Activated T-cell treated with anti-CD3 and anti-CD28 coated beads, Interleukin-2, amount 50 U/mL, for 1 hour (primary cell): ENCODE measurements around the gene CUX1.
"Not testable (repeated sequence)": the region's sequence is repeated elsewhere in the genome, so short reads cannot be mapped to it uniquely, and the experiment has no call there.

Experiments
- DNase-seq: peaks from one replicate; pipeline ENCODE4 v3.0.0-alpha.2; 2020

The CUX1 gene

DNA sequence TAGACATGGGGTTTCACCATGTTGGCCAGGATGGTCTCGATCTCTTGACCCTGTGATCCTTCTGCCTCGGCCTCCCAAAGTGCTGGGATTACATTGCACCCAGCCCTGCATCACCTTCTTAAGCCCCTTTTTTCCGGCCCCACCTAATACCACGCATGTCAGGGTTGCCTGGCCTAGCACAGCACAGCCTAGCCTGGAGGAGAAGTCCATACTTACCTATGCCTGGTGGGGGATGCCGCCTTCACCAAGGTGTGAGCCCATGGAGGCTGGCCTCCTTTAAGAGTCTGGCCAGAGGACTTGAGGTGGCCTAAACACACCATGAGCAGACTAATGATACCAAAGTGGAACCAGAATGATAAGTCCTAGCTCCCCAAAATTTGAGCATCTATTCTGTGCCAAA, 22.0 kb upstream of the CUX1 start:
- DNase-seq, result no peak

DNA sequence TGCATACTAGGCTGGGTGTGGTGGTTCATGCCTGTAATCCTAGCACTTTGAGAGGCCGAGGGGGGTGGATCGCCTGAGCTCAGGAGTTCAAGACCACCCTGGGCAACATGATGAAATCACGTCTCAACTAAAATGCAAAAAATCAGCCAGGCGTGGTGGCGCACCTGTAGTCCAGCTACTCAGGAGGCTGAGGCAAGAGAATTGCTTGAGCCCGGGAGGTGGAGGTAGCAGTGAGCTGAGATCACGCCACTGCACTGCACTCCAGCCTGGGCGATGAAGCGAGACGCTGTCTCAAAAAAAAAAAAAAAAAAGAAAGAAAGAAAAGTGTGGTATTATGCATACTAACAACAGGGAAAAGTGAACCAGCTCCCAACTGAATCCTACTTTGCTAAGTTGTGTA, 19.3 kb upstream of the CUX1 start:
- DNase-seq, result not testable (repeated sequence)

DNA sequence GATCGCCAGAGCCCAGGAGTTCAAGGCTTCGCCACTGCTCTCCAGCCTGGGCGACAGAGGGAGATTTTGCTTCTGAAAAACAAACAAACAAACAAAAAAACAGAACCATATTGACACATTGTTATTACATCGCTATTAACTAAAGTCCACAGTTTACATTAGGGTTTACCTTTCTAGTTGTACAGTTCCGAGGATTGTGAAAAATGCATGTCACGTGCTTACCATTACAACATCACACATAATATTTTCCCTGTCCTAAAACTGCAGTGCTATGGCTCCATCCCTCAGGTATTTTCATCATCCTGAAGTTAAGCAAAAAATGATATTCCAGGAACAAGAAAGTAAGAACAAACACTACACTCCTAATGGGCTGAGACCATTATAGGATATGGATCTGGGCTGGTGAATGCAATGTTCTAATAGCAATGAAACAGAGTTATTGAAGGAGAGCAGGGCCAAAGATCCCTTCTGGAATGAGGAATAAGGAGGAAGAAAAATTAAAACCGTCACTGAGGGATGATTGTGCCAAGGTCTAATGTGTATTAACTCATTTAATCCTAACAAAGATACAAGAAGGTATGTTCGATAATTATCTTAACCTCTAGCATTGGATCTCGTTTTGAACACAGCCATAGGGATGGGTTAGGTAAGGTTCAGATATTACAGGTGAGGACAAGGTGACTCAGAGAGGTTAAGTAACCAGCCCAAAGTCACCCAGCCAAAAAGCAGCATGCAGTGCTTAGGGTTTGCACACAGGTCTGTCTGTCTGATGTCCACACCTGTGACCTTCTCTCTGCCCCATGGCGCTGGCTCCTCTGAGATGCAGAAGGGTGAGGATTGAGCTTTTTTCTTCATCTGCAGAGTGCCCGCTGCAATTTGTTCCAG, 14.0 kb upstream of the CUX1 start:
- DNase-seq, result no peak

- peak; percentile 27 for DNase-seq
These were observed 13.1 kb upstream of the CUX1 start for GRCh38 chr7:101804088-101804963.

- DNase-seq, result no peak
These were observed 12.5 kb upstream of the CUX1 start for GRCh38 chr7:101804967-101805366.

DNA sequence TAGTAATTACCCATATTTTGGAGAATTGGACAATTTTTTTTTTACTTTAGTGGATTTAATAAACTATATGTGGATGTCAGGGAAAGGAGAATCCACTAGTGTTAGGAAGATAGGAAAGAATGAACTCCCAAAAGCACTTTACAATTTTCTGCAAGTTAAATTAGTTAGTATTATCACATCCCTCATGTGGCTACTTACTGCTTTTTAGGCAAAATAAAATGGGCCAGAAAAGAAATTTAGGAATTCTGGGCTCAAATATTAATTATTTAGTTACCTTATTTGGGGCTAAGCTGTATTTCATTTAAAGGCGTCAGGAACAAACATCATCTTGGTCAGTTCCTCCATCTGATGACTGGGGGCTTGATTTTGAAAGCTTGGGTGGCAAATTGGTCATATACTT, 4.8 kb upstream of the CUX1 start:
- no peak for DNase-seq

DNA sequence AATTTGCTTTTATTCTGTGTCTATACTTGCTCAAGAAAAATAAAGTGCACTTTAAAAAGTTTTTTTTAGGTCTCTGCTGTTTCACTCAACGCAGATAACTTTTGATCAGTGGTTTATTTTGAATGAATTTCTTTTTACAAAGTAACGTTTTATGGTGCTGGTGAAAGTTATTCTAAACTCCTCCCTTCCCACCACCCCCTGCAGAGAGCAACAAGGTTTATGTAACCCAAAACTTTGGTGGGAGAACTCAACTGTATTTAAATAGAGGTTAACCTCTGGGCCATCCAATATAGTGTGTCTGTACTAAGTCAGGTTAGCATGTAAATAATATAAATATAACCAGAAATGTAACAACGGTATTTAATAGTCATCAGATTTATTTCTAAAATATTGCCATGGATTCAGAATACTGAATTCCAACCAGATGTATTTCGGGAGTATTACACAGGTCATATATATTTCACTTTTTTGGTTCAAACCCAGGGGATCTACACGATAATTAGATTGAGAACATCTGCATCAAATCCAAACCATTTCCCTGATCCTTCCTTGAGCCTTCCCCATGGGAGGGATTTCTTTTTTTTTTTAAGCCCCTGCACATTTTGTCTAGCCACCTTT, 3.9 kb upstream of the CUX1 start:
- DNase-seq, result no peak

- DNase-seq, result peak; percentile 69
These were observed 3.1 kb upstream of the CUX1 start for GRCh38 chr7:101814081-101814990.

DNA sequence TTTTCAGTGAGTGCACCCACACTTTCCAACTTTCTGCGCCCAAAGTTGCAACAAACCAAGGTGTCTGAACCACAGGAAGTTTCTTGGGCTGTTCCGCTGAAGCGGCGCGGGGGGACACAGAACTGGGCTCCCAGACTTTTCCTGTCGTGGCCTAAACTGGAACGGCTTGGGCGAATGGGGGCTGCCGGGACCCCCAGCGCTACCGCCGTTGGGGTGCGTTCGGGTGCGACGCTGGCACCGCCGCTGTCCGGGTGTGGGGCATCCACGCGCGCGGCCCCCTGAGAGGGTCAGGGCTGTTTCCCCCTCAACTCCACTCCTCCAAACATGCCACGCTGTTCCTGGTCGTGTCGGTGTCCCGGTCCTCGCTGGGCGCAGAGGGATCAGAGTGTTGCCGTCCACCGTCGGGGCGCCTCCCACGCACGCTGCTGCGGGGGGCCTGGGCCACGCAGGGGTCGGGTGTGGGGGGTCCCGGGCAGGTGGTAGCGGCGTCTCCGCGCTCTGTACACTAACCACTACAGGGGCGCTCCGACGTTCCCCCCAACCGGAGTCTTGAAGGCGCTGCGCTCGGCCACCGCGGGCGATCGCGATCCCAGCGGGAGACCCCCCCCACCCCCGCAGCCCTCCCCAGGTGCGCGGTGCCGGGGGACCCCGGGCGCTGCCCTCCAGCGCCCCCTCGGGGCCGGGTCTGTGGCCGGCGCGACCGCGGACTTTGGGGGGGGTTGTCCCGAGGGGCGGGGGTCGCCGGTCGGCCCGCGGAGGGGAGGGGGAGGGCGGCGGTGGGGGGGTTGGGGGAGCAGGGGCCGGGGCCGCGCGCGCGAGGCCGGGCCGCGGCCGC, 2.2 kb upstream of the CUX1 start:
- peak; percentile 80 for DNase-seq

DNA sequence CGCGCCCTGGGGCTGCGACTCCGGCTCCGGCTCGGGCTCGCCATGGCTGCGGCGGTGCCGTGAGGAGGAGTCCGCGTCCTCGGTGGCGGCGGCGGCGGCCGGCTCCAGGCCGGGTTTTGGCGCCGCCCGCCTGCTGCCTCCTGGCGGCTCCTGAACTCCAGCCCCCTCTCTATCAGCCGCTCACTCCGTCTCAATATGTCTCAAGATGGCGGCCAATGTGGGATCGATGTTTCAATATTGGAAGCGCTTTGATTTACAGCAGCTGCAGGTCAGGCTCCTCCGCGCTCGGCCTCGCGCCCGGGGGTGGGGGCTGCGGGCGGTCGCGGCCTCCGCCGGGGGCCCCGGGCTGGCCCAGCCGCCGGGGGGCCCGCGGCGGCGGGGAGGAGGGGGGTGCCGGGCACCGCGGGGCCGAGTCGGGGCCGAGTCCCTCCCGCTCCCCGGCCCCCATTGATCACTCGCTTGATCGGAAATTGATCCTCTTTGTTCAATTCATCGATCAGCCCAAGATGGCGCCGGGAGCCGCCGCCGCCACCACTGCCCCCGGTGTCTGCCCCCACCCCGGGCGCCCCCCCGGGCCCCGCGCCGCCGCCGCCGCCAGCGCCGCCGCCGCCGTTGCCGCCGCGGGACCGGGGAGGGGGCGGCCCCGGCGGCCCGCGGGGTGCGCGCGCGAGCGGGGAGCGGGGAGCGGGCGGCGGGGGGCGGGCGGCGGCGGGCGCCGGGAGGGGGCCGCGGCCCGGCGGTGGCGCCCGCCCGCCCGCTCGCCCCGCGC, 1.4 kb upstream of the CUX1 start:
- peak; percentile 78 for DNase-seq

GRCh38 chr7:101816595-101817470, 593 bp upstream of the CUX1 start:
- peak; percentile 51 for DNase-seq

- DNase-seq, result no peak
These were observed 1.1 kb downstream of the CUX1 start for GRCh38 chr7:101818287-101819071.

GRCh38 chr7:101819183-101819582, 1.8 kb downstream of the CUX1 start:
- no peak for DNase-seq

DNA sequence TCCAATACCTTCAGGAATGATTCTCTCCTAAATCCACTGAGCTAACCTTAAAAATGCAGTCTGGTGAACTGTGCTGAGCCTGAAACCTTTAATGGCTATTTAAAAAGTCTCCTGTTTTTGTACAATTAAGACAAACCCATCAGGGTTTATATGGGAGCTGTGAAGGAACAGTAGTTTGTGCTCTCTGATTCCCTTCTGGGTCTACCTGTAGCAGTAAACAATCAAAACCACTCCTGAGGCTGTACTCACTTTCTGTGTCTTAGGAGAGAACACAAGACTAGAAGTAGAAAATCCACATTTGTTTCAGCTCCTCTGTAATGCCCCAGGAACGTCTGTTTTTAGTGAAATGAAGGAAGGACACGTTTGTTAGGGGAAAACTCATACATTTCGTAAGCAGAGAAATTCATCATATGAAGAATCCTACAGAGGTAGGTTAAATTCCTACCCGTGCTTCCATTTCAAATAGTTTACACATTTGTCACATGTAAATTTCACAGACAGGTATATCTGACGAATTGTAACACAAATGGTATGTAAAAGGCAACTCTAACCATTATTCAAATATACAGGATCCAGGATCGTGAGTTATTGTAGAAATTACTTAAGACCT, 2.6 kb downstream of the CUX1 start:
- DNase-seq, result no peak

- no peak for DNase-seq
These were observed 3.3 kb downstream of the CUX1 start for GRCh38 chr7:101820703-101821102.

DNA sequence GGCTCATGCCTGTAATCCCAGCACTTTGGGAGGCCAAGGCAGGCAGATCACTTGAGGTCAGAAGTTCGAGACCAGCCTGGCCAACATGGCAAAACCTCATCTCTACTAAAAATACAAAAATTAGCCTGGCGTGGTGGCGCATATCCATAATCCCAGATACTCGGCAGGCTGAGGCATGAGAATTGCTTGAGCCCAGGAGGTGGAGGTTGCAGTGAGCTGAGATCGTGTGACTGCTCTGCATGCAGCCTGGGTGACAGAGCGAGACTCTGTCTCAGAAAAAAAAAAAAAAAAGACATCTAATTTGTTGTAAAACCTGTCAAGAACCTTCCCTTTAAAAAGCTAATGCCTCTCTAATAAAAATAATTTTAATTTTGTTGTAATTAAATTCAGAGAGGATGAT, 5.2 kb downstream of the CUX1 start:
- not testable (repeated sequence) for DNase-seq

- DNase-seq, result no peak
These were observed 5.7 kb downstream of the CUX1 start for GRCh38 chr7:101823096-101823495.

- DNase-seq, result no peak
These were observed 6.2 kb downstream of the CUX1 start for GRCh38 chr7:101823596-101823995.
